SKM-1 (cell line): ENCODE results near the gene BTN2A1.
"Not testable (repeated sequence)": the region's sequence is repeated elsewhere in the genome, so short reads cannot be mapped to it uniquely, and the experiment has no call there.

ENCODE experiments used
- DNase-seq: peaks from one replicate; lab custom pipeline; 2025; ENCODE audit not compliant: unreplicated experiment; lab: John Stamatoyannopoulos, UW

Gene BTN2A1

DNA sequence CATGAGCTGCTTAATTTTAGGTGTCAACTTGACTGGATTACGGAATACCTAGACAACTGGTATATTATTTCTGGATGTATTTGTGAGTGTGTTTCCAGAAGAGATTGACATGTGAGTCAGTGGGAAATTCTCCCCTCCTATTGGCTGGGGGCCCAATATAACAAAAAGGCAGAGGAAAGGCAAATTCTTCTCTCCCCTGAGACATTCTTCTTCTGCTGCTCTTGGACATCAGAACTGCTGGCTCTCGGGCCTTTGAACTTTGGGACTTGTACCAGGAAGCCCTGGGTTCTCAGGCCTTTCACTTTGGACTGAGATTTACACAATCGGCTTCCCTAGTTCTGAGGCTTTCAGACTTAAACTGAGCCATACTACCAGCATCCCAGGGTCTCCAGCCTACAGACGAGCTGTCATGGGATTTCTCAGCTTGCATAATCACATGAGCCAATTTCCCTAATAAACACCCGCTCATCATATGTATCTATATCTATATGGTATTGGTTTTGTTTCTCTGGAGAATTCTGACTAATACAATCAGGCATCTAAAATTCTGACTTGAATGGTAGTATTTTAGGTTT, 25.0 kb upstream of the BTN2A1 start:
- DNase-seq = no peak

DNA sequence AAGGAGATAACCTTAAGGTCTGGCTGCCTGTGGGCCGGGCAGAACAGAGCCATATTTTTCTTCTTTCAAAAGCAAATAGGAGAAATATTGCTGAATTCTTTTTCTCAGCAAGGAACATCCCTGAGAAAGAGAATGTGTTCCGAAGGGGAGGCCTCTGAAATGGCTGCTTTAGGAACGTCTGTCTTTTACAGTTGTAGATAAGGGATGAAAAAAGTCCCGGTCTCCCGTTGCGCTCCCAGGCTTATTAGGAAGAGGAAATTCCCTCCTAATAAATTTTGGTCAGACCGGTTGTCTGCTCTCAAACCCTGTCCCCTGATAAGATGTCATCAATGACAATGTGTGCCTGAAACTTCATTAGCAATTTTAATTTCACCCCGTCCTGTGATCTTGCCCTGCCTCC, 24.1 kb upstream of the BTN2A1 start:
- not testable (repeated sequence) for DNase-seq

DNA sequence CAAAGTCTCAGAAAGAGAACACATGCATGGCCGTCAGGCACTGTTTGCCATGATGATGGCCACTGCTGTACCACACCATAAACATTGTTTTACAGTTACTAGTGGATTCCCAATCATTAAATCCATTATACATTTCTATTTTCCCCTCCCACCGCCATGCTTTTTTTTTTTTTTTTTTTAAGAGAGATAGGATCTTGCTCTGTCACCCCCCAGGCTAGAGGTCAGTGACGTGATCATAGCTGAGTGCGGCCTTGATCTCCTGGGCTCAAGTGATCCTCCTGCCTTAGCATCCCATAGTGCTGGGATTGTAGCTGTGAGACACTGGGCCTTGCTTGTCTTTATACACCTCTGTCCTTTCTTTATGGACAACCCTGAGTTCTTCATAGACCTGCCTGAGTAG, 21.7 kb upstream of the BTN2A1 start:
- DNase-seq = no peak

DNA sequence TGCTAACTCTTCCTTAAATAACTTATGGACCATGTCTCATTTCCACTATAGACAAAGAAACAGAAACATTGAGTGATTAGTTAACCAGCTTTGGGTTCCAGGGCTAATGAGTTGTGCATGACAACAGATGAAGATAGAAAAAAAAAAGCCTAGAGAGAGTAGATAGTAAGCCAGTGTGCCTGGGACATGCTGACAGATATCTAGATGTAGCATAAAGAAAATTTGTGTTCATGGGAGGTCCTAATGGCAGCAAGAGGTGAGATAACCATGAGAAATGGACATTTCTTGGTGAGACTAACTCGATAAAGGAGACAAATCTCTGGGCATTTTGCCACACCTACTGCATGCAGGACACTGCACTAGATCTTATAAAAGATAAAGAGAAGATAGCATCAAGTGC, 20.2 kb upstream of the BTN2A1 start:
- no peak for DNase-seq

DNA sequence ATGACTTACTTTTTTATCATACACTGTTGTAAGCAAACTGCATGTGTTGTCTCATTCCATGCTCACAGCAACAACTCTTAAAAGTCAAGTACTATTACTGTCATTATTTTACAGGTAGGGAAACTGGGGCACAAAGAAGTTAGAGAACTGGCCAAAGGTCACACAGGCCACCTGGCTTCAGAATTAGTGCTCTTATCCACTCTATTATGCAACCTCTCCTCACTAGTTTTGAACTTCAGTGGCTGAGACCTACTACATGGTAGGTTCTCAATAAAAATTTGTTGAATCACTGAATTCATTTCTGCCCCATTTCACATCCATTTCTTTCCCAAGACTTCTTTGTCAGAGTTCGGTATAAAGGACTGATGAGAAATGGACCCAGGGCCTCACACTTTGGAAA, 19.8 kb upstream of the BTN2A1 start:
- no peak for DNase-seq

DNA sequence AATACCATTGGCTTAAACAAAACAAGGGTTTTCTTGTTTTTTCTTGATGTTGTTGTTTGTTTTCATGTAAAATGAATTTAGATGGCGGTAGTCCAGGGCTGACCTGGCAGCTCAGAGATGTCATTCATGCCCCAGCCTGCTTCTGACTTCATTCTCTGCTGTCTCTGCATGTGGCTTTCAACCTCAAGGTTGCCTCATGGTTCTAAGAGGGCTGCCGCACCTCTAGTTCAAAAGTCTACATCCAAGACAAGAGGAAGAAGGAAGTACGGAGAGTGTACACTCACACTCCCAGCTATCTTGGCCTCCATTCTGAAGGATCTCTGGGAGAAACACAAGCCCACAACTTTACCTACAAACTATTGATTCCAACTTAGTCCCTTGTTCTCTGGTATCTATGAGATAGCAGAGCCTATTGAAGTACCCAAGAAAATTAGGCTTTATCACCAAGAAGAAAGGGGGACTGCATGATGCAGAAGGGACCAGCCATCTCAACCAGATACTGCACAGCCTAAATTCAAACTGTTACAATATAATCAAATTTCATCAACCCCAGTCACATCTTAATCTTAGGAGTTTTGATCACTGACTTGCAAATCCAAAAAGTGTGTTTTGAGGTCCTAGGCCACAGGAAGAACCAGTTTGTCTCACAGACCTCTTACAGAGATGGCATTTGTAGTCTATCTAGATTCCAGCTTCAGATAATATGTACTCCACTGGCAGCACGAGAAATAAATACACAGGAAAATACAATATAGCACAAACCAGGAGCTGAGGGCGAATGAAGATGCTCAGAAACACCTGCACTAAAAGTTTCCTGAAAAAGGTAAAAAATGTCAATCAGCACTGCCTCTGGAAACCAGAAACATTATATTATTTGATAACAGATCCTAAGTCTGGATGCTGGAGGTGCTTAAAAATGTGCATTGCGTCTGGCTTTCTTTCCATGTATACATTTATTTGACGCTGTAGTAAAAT, 18.3 kb upstream of the BTN2A1 start:
- DNase-seq = no peak

DNA sequence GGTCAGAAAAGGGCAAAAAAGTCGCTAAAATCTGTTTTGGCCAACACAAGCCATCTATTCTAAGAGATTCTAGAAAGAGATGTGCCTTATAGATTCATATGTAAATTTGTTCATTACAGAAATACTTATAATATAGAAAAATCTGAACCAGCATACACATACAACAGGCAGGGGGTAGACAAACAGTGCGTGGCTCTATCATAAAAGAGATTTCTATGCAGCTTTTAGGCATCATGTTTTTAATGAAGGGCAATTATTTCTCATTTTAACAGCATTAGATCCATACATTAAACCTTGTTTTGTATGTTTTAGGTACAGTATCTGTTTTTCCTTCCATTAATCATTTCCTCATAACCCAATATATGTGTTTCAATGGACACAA, 16.8 kb upstream of the BTN2A1 start:
- DNase-seq = no peak

DNA sequence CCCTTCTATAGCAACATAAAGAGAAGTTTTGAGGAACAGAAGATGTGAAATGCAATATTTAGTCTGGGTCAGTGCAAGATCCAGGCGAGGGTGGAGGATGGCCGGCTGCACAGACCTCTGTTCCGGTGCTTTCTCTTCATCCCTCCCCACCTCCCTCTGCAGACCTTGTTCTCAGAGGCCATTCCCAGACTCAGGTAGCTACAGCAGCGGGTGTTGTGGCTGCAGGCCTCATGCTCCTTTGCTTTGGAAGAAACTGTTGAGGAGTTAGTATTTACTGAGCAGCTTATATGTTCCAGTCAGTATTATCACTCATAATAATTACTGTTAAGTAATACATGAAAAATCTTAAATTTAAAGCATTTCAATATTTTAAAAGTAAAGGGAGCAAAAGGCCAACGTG, 15.8 kb upstream of the BTN2A1 start:
- DNase-seq = no peak

DNA sequence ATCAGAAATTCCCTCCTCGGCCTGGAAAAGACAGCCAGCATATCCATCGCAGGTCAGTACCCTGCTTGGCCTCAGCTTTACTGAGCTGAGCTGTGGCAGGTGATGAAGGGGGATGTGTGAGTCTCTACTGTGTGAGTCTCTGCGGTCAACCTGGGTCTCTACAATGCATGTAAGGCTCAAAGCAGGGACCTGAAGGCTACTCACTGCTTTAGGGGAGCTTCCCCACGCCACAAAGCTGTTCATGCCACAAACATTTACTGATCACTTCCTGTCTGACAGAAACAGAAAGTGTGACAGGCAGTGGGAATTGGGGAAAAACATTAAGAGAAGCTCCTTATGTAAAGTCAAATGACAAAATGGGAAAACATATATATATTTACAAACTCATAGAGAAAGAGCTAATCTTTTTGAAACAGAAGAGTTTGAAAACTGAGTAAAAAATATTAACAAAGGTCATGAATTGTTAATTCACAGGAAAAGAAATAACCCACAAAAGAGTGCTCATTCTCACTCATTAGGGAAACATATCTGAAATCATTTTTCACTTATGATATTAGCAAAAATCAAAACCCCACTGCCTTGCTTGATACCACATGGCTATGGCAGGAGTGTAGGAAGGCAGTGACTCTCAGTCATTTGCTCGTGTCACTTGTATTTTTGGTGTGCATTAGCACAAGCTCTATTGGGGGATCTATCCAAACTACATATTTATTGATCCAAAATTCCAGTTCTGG, 11.7 kb upstream of the BTN2A1 start:
- no peak for DNase-seq

DNA sequence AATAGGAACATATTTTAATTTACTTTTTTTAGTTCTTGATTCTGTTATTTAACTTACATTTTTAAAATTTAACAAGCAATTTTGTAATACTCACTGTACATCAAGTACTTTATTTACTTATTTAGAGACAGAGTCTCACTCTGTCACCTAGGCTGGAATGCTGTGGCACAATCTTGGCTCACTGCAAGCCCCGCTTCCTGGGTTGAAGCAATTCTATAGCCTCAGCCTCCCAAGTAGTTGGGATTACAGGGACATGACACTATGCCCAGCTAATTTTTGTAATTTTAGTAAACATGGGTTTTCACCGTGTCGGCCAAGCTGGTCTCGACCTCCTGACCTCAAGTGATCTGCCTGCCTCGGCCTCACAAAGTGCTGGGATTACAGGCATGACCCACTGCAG, 10.5 kb upstream of the BTN2A1 start:
- DNase-seq = no peak

DNA sequence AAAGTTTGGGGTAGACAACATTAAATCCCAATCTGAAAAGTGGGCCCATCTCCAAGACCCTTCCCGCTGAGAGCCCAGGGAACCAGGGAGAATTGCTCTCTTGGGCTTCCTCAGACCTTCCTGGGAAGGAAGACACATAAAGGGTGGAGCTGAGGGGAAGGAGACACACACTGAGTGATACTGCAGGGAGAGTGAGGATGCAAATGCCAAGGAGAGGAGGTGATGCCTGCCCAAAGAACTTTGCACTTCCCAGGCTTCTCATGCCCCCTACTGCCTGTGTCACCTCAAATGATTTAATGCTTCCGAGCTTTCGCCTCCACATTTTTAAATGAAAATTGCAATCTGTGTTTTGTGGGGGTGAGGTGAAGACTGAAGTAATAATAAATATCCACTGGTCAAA, 7.5 kb upstream of the BTN2A1 start:
- no peak for DNase-seq

DNA sequence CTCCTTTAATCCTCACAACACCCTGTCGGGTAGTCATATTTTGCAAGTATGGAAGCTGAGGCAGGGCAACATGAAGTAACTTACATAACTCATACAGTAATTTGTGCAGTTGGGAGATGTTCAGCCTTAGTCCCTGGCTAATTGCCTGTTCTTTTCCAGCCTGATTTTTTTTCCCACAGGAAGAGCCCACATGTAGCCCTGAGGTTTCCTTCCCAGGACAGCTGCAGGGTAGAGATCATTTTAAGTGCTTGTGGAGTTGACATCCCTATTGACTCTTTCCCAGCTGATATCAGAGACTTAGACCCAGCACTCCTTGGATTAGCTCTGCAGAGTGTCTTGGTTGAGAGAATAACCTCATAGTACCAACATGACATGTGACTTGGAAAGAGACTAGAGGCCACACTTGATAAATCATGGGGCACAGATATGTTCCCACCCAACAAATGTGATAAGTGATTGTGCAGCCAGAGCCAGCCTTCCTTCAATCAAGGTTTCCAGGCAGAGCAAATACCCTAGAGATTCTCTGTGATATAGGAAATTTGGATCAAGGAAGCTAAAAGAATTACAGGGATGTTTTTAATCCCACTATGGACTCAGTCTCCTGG, 5.0 kb upstream of the BTN2A1 start:
- no peak for DNase-seq

DNA sequence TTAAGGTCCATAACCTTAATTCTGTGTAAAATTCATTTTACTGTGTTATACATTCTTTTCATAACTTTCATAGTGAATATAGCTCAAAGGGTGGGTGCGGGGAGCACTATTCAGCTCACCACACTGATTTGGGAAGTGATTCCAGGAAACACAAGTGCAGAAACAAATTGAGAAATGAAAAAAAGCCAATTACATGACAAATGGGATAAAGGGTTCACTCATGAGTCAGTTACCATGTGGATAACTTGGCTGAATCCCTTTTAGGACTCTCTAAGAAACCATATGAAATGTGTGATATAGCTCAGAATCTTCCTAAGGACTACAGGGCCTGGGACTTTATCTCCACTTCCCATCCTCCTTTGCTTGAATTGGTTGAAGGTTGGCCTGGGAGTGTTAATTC, 3.1 kb upstream of the BTN2A1 start:
- DNase-seq = no peak

DNA sequence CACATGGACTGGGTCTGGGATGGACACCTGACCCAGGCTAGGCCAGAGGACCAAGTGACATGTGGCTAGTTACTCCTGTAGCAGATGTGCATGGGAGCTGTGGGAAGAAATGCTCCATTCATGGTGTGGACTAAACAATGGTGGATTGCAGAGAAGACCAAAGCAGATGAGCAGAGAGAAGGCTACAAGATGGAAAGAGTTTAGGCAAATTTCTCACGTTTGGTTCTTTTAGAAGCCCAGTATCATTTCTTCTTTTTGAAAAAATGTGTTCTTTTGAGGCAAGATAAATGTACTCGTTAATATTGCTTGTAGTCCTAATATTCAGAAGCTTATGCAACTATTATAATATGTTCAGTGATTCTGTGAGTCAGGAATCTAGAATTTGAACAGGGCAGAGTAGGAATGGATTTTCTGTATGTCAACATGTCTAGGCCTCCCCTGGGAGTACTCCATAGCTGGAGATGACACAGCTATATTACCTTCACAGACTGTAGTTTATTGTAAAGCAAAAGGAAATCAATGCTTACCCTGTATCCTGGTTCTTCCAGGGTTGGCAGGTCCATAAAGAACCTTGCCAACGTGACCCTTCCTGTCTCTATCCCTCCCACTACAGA, 2.3 kb upstream of the BTN2A1 start:
- DNase-seq = no peak

DNA sequence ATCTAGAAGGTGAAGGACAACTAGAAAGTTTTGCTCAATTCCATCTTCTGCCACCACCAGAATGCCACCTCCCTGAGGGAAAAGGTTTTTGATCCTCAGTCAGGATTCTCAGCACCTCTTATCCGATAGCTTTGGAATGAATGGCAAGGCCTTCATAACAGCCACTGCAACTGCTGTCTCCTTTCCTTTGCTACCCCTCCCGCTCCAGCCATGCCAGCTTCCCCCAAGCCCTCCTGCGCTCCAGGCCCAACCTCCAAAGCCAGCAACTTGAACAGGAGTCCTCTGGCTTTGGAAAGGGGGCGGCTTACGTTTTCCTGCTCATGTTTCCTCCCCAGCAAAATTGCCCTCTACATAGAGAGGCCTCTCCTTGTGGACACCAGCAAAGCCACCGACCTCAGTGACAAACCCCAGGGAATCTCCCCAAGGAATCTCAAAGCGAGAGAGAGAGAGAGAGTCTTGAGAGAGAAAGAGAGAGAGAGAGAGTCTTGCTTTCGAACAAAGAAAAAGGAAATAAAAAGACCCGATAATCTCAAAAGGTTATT, 420 bp upstream of the BTN2A1 start:
- DNase-seq = no peak

DNA sequence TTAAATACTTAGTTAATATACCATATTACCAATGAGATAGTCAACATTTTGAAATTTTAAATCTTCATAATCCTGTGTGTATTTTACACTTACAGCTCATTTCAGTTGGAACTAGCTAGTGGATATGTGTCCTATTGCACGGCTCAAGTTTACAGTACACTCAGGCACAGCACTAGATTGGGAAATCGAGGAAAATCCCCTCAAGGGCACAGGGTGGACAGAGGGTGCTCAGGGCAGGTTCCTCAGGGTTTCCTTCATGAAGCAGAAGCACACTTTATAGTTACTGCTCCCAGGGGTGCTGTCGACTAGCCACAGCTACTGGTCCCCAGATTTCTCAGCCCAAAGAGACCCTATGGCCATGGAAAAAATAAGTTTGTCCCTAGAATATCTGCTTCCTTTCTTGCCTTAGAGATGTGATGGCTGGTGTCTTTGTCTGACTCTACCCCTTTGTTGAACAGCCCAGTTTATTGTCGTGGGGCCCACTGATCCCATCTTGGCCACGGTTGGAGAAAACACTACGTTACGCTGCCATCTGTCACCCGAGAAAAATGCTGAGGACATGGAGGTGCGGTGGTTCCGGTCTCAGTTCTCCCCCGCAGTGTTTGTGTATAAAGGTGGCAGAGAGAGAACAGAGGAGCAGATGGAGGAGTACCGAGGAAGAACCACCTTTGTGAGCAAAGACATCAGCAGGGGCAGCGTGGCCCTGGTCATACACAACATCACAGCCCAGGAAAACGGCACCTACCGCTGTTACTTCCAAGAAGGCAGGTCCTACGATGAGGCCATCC, 1.5 kb downstream of the BTN2A1 start:
- no peak for DNase-seq

DNA sequence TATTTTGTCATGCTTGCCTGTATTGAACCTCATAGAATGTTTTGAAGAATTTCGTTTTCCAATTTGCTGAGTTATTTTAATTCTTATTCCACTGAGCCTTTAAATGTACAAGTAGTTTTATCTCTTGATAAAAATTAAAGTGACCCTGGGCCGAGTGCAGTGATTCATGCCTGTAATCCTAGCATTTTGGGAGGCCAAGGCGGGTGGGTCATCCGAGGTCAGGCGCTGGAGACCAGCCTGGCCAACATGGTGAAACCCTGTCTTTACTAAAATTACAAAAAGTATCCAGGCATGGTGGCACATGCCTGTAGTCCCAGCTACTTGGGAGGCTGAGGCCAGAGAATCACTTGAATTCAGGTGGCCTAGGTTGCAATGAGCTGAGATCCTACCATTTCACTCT, 3.6 kb downstream of the BTN2A1 start:
- not testable (repeated sequence) for DNase-seq

DNA sequence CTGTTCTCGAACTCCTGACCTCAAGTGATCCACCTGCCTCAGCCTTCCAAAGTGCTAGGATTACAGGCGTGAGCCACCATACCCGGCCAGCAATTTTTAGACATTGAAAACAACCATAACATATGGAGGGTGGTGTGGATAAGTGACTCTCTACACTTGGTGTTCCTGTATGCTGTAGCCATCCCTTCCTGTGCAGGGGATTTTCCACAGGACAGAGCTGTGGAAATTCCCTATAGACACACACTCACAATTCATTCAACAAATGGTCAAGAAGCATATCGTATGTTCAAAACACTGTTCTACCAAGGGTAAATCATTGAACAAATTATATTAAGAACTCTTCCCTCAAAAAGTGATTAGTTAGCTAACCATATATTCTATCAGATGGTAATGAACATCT, 6.3 kb downstream of the BTN2A1 start:
- DNase-seq = no peak

DNA sequence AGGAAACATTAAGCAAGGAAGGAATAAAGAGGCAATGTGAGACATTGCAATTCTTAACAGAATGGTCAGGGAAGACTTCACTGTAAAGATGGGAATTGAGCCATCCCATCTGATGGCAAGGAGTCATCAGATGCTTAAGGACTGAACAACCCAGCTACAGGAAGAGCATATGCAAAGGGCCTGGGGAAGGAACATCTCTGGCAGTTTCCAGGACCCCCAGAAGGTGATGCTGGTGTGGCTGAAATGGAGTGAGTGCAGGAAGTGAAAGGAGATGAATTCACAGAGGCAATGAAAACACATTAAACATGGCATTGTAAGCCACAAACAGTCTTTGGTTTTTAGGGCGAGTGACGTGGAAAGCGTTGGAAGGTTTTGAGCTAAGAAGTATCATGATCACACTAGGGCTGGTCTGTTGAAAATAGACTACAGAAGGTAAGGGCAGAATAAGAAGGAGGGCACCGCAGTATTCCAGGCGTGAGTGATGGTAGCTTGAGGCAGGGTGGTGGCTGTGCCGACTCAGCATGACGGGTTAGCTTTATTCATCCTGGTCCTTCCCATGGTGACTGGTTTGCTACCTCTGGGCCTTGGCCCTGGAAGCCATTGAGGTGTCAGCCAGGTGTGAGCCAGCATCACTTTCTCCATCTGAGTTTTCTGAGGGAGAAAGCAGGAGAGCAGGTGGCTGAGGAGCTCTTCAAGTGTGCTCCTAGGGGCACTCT, 6.8 kb downstream of the BTN2A1 start:
- DNase-seq = no peak
